GM06990 (cell line): ENCODE data around the gene SLC22A4.
A peak's percentile ranks its signal among the peaks of the same experiment; 100 is the strongest.

Experiments
- DNase-seq: peaks from one replicate; pipeline ENCODE4 v3.0.0-alpha.2; 2011; ENCODE audit not compliant: insufficient read length; ENCODE audit errors: extremely low read depth
- H3K27me3 ChIP-seq: replicated peaks from 2 replicates; pipeline ENCODE4 v1.6.0; 2011; ENCODE audit warnings: low read length; ENCODE audit not compliant: control insufficient read depth, insufficient read depth
- H3K36me3 ChIP-seq: 2 replicates; pipeline ENCODE4 v1.5.1; 2011; ENCODE audit warnings: low read length; ENCODE audit not compliant: control insufficient read depth, insufficient read depth
- H3K4me3 ChIP-seq: replicated peaks from 2 replicates; pipeline ENCODE4 v1.5.1; 2011; ENCODE audit warnings: low read depth, mild to moderate bottlenecking, control low read depth, low read length
- TF ChIP-seq, protein P1 (sequence below): IDR thresholded peaks from 2 replicates; pipeline ENCODE4 v1.5.1; 2011; ENCODE audit warnings: low read length, control low read depth, mild to moderate bottlenecking, inconsistent platforms; ENCODE audit not compliant: insufficient read depth, poor library complexity, severe bottlenecking

SLC22A4 gene

DNA sequence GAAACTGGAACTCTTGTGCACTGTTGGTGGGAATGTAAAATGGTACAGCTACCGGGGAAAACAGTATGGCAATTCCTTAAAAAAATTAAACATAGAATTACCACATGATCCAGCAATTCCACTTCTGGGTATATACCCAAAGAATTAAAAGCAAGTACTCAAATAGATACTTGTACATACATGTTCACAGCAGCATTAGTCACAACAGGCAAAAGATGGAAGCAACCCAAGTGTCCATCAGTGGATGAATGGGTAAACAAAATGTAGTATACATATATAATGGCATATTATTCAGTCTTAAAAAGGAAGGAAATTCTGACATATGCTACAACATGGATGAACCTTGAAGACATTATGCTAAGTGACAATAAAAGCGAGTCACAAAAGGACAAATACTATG lies 67.9 kb downstream of the SLC22A4 start:
- TF ChIP-seq, protein P1, sequence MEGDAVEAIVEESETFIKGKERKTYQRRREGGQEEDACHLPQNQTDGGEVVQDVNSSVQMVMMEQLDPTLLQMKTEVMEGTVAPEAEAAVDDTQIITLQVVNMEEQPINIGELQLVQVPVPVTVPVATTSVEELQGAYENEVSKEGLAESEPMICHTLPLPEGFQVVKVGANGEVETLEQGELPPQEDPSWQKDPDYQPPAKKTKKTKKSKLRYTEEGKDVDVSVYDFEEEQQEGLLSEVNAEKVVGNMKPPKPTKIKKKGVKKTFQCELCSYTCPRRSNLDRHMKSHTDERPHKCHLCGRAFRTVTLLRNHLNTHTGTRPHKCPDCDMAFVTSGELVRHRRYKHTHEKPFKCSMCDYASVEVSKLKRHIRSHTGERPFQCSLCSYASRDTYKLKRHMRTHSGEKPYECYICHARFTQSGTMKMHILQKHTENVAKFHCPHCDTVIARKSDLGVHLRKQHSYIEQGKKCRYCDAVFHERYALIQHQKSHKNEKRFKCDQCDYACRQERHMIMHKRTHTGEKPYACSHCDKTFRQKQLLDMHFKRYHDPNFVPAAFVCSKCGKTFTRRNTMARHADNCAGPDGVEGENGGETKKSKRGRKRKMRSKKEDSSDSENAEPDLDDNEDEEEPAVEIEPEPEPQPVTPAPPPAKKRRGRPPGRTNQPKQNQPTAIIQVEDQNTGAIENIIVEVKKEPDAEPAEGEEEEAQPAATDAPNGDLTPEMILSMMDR, result no peak
- Histone ChIP-seq H3K36me3 (no peaks in the 10 kb centered on the region), H3K4me3 (no peak overlapping the region), H3K27me3 (no peaks in the 10 kb centered on the region)
- DNase-seq, result no peak

DNA sequence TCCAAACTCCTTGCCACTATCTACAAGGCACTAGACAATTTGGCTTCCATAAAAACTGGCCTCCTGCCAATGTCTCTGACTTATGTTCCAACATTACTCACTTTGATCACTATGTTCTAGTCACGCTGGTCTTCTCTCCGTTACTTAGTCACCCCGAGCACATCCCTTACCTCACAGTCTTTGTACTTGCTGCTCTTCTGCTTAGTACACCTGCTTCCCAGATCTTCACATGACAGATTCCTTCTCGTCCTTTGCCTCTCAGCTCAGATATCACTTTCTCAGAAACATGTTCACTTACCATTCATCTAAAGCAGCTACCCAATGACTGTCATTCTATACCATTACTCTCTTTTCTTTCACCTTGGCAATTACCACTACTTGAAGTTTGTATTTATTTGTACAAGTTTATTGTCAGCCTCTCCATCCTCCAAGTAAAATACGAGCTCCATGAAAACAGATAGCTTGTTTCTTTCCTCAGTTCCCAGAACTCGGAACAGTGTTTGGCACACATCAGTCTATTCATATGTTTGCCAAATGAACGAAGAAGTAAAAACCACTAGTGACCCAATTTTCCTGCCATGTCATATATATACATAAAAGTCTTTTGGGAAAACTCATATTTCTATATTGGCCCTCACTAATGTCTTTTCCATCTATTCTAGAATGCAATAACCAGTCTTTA lies 69.4 kb downstream of the SLC22A4 start:
- Histone ChIP-seq H3K4me3 (no peak overlapping the region), H3K27me3 (no peaks in the 10 kb centered on the region), H3K36me3 (no peaks in the 10 kb centered on the region)
- TF ChIP-seq, protein P1, result no peak
- DNase-seq, result no peak

DNA sequence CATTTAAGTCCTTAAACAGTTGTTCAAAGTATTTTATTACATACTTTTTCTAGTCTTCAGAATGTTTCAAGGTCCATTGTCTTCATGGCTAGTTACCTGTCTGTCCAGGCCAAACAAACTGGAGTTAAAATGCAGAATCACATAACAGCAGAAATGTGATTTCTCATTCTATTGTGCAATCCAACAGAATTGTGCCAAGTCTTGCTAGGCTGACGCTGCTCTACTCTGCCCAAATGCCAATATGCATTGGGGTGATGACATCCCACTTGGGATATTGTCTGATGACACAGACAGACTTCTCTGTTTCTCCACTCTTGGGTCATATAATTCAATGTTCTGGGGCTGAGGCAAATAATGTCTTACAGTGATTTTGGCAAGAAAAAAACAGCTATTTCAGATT lies 70.1 kb downstream of the SLC22A4 start:
- no peaks in the 10 kb centered on the region for H3K36me3 ChIP-seq
- no peaks in the 10 kb centered on the region for H3K27me3 ChIP-seq
- no peak for DNase-seq
- TF ChIP-seq, protein P1, result no peak
- H3K4me3 ChIP-seq, result no peak overlapping the region

DNA sequence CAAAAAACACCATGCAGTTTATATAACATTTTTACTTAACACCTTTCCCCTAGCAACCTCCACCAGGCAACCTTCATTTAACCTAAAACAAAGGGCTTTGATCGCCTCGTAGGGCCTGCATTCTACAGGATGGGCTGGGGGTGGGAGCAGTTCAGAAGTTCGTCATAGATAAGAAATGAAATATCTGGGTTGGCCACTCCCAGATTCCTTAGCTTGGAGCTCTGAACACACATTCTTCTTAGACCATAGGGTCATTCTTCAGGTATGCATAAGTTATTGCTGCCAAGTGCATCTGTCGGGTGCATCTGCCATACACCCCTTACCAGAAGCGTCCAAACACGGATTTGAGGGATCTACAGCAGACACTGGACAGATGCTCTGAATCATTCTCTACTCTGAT lies 71.0 kb downstream of the SLC22A4 start:
- no peaks in the 10 kb centered on the region for H3K36me3 ChIP-seq
- H3K4me3 ChIP-seq, result no peak overlapping the region
- no peak for DNase-seq
- TF ChIP-seq, protein P1, result no peak
- H3K27me3 ChIP-seq, result no peaks in the 10 kb centered on the region

DNA sequence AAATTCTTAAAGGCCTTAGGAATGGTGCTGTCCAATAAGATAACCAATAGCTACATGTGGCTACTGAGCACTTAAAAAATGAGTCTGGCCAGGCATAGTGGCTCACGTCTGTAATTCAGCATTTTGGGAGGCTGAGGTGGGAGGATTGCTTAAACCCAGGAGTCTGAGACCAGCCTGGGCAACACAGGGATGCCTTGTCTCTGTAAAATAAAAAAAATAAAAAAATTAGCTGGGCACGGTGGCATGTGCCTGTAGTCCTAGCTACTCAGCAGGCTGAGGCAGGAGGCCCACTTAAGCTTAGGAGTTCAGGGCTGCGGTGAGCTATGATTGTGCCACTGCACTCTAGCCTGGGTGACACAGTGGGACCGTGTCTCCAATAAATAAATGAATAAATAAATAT lies 74.0 kb downstream of the SLC22A4 start:
- Histone ChIP-seq H3K36me3 (no peaks in the 10 kb centered on the region), H3K4me3 (no peak overlapping the region), H3K27me3 (no peaks in the 10 kb centered on the region)
- TF ChIP-seq, protein P1, result no peak
- DNase-seq, result no peak

DNA sequence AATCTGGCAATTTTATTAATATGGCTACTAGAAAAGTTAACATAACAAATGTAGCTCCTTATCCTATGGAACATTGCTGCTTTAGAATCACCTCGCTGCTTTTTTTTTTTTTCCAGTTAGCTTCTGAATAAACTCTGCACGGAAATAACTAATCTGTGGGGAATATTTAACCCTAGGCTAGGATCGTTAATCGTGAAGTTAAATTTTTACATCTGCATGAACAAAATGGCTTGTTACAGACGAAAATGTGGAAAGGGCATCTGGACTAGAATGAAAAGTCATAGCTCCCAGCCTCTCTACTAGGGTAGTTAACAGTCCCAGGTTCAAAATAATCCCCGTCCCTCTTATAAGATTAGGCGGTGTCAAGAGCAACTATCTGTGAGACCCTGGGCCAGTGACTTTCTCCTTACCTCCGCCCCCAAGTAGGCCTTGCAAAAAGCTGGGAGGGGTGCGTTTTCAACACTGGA lies 74.8 kb downstream of the SLC22A4 start:
- no peaks in the 10 kb centered on the region for H3K36me3 ChIP-seq
- DNase-seq, result no peak
- no peaks in the 10 kb centered on the region for H3K27me3 ChIP-seq
- H3K4me3 ChIP-seq, result peak overlapping the region; percentile 56
- TF ChIP-seq, protein P1, result no peak
